GM13977 (cell line): ENCODE measurements around the gene LRMDA.

Experiments used
- DNase-seq: peaks from one replicate; pipeline ENCODE4 v3.0.0; 2012; ENCODE audit warnings: low spot score
- in situ Hi-C: fragments of 300-500 bp; cut with MboI; formaldehyde crosslinking; loops from one replicate; pipeline ENCODE4 v1.12.0; 2022; ENCODE audit warnings: low sequenced_read_pairs, low pct_unique_long_range_greater_than_20kb, mixed read lengths, inconsistent platforms; ENCODE audit not compliant: unreplicated experiment
- TF ChIP-seq, protein P1 (sequence below): IDR thresholded peaks from 2 replicates; pipeline ENCODE4 v1.5.1; 2012; ENCODE audit warnings: mild to moderate bottlenecking, control low read depth; ENCODE audit not compliant: insufficient read depth; ENCODE audit errors: extremely low read depth, missing control alignments

LRMDA gene

DNA sequence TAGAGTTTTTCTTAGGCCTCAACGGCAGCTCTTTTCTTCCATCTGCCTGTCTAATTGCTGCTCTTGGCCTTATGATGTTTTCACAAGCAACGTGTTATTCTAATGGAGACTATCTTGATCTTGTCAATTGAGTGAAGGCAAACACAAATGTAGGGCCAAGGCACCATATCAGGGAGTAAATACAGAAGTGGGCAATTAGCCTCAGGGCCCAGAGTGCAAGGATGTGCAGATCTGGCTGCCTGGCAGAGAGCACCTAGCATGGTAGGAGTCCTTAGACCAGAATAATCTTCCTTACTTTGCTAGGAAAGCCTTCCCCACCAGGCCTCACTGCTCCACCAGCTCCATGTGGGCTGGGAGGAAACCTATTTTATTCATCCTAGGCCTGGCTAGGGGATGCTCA lies 590.9 kb downstream of the LRMDA start:
- TF ChIP-seq, protein P1, sequence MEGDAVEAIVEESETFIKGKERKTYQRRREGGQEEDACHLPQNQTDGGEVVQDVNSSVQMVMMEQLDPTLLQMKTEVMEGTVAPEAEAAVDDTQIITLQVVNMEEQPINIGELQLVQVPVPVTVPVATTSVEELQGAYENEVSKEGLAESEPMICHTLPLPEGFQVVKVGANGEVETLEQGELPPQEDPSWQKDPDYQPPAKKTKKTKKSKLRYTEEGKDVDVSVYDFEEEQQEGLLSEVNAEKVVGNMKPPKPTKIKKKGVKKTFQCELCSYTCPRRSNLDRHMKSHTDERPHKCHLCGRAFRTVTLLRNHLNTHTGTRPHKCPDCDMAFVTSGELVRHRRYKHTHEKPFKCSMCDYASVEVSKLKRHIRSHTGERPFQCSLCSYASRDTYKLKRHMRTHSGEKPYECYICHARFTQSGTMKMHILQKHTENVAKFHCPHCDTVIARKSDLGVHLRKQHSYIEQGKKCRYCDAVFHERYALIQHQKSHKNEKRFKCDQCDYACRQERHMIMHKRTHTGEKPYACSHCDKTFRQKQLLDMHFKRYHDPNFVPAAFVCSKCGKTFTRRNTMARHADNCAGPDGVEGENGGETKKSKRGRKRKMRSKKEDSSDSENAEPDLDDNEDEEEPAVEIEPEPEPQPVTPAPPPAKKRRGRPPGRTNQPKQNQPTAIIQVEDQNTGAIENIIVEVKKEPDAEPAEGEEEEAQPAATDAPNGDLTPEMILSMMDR, result no peak

GRCh38 chr10:76023007-76023406 lies 591.6 kb downstream of the LRMDA start:
- TF ChIP-seq, protein P1, result no peak
- in situ Hi-C loops, result no loop called here
- DNase-seq, result no peak

More for the DNA sequence above, 590.9 kb downstream of the LRMDA start:
- in situ Hi-C loops, result no loop called here
- no peak for DNase-seq

DNA sequence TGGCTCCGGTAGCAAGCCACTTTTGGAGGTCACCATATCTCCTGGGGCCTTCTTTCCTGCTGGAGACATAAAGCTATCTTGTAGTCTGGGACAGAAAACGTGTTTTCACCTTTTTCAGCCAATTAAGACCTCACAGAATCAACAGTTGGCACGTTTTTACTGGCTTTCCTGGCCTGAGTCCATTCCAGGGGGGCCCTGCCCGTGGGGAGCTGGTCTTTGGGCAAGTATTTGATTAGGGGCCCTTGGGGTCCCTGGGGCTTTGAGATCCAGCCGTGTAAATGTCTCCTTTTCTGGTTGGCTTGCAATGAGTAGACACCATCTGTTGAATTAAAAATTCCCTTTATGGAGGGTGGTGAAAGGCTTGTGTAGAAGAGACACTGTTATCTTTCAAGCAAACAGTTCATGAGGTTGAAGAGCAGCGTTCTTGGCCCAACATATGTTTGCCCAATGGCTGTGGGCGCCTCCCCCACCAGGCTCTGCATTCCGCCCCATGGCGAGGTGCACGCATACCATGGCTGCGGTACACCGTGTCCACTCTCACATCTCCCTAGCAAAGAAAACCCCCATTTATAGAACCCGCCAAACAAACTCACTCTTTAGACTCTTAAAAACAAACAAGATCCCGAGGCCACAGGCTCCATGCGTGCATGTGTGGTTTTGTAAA lies 593.2 kb downstream of the LRMDA start:
- in situ Hi-C loops, result no loop called here
- TF ChIP-seq, protein P1, result no peak
- DNase-seq, result no peak

GRCh38 chr10:76025124-76025477 lies 593.7 kb downstream of the LRMDA start:
- in situ Hi-C loops, result no loop called here
- TF ChIP-seq, protein P1, result no peak
- no peak for DNase-seq

- DNase-seq, result no peak
- TF ChIP-seq, protein P1, result no peak
- in situ Hi-C loops, result no loop called here
Measured at GRCh38 chr10:76026176-76026771, 594.9 kb downstream of the LRMDA start.

- no peak for DNase-seq
- in situ Hi-C loops, result no loop called here
Measured at GRCh38 chr10:76026905-76027304, 595.5 kb downstream of the LRMDA start.

More at GRCh38 chr10:76026905-76027304, 595.5 kb downstream of the LRMDA start:
- TF ChIP-seq, protein P1, result no peak
